ENCODE measurements around the gene NGEF. TPM values are rescaled to one million over a fixed set of nuclear protein-coding genes. Genes with fewer than 3 reads are reported as not detected.

NGEF gene
- polyA plus RNA-seq, 1 experiment, result 0.10 TPM

- Histone ChIP-seq H3K27ac (ENCODE audit: low read depth, low read length) (no peak overlapping the region), H3K4me3 (ENCODE audit: low read depth, low read length) (no peak overlapping the region), H3K9me3 (ENCODE audit: control insufficient read depth, insufficient read depth, low read length) (no peaks in the 10 kb centered on the region), H3K27me3 (ENCODE audit: control insufficient read depth, insufficient read depth, low read length) (peaks cover 16% of the 10 kb centered on the region)
- POLR2A ChIA-PET, result no interaction called here
- DNase-seq (ENCODE audit: low read depth, low spot score), result no peak
- CTCF ChIA-PET, result no interaction called here
- no peak for TF ChIP-seq CTCF (IDR thresholded peaks at IDR 0.05; ENCODE audit: low read depth, low read length)
These were observed 11.9 kb downstream of the NGEF start for GRCh38 chr2:233000886-233001750.

DNA sequence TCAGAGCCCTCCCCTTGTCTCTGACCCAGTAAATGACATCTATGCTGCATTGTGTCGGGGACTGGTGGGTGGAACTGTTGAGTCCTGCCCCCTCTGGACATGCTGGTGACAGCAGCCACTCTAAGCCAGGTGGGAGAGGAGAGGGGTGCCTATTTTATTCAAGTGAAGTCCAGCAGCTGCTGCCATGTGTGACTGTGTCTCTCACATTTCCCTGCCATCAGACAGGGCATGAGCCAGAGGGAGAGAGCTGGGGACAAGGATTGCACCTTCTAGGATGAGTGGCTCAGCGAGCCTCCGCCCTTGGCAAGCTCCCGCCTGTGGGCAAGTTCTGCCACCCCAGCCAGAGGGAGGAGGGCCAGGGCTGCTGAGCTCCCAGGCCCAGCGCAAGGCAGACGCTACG, 13.7 kb downstream of the NGEF start:
- TF ChIP-seq CTCF (IDR thresholded peaks at IDR 0.05; ENCODE audit: low read depth, low read length), result no peak
- ChIA-PET POLR2A (no interaction called here), CTCF (interaction anchor here (0.6 to 1.4 kb wide), 2 partner anchors 54 to 58 kb away, joined by 3 to 5 read pairs; no protein-coding TSS in a partner anchor)
- peaks cover 2% of the 10 kb centered on the region; the same call in 1 of the 2 replicates for H3K9me3 ChIP-seq (ENCODE audit: control insufficient read depth, insufficient read depth, low read length)
- no peak for DNase-seq (ENCODE audit: low read depth, low spot score)
- no peak overlapping the region for H3K27ac ChIP-seq (ENCODE audit: low read depth, low read length)
- H3K27me3 ChIP-seq (ENCODE audit: control insufficient read depth, insufficient read depth, low read length), result peaks cover 14% of the 10 kb centered on the region
- no peak overlapping the region for H3K4me3 ChIP-seq (ENCODE audit: low read depth, low read length)

DNA sequence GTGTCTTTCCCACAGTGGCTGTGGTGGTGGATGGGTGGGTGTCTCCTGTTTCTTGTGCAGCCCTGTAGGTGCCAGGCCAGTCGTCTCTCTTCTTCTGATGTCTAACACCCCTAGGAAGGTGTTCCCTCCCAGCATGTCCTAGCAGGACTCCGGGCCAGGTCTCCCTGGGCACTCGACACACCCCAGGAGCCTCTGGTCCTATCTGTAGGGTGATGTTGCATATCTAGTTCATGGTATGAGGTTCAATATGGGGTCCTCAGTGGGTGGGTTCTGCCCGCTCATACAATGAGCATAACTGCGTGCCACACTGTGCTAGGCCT, 14.4 kb downstream of the NGEF start:
- Histone ChIP-seq H3K27ac (ENCODE audit: low read depth, low read length) (no peak overlapping the region), H3K27me3 (ENCODE audit: control insufficient read depth, insufficient read depth, low read length) (peaks cover 10% of the 10 kb centered on the region), H3K4me3 (ENCODE audit: low read depth, low read length) (no peak overlapping the region), H3K9me3 (ENCODE audit: control insufficient read depth, insufficient read depth, low read length) (peaks cover 2% of the 10 kb centered on the region; the same call in 1 of the 2 replicates)
- no peak for DNase-seq (ENCODE audit: low read depth, low spot score)
- ChIA-PET CTCF (interaction anchor here (1.4 kb wide), 1 partner anchor 55 kb away, joined by 3 read pairs; no protein-coding TSS in a partner anchor), POLR2A (no interaction called here)
- no peak for TF ChIP-seq CTCF (IDR thresholded peaks at IDR 0.05; ENCODE audit: low read depth, low read length)

GRCh38 chr2:232997749-232998665, 15.0 kb downstream of the NGEF start:
- no peak for DNase-seq (ENCODE audit: low read depth, low spot score)
- CTCF ChIA-PET, result interaction anchor here (1.4 kb wide), 1 partner anchor 56 kb away, joined by 3 read pairs; no protein-coding TSS in a partner anchor
- POLR2A ChIA-PET, result no interaction called here
- peaks cover 2% of the 10 kb centered on the region; the same call in 1 of the 2 replicates for H3K9me3 ChIP-seq (ENCODE audit: control insufficient read depth, insufficient read depth, low read length)
- H3K27me3 ChIP-seq (ENCODE audit: control insufficient read depth, insufficient read depth, low read length), result peaks cover 5% of the 10 kb centered on the region
- H3K4me3 ChIP-seq (ENCODE audit: low read depth, low read length), result no peak overlapping the region
- TF ChIP-seq CTCF (IDR thresholded peaks at IDR 0.05; ENCODE audit: low read depth, low read length), result no peak
- no peak overlapping the region for H3K27ac ChIP-seq (ENCODE audit: low read depth, low read length)

Measured in AG04450 (cell line).